ENCODE measurements around the gene ARHGDIA.
"Not testable (repeated sequence)": the region's sequence is repeated elsewhere in the genome, so short reads cannot be mapped to it uniquely, and the experiment has no call there.

Gene ARHGDIA

DNA sequence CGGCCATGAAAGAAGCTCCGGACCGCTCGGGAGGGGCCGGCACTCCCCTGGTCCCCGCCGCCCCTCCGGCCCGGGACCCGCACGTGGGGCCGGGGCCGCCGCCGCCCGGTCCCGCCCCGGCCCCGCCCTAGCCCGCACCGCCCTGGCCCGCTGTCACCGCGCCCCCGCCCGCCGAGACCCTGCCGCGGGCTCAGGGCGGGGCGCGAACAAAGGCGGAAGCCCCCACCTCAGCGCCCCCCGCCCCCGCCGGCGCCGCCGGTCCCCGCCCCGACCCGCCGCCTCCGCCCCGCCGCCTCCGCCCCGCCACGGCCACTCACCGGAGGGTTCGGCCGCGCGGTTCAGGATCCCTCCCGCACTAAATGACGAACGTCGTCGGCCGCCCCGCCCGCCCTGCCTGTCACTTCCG, at the start of gene ARHGDIA:
ARHGDIA (minus strand) TSS at position 357 of the 406 bp plus-strand sequence. CDS start 1,407 bp downstream, outside the sequence.
- DNase-seq = no peak

DNA sequence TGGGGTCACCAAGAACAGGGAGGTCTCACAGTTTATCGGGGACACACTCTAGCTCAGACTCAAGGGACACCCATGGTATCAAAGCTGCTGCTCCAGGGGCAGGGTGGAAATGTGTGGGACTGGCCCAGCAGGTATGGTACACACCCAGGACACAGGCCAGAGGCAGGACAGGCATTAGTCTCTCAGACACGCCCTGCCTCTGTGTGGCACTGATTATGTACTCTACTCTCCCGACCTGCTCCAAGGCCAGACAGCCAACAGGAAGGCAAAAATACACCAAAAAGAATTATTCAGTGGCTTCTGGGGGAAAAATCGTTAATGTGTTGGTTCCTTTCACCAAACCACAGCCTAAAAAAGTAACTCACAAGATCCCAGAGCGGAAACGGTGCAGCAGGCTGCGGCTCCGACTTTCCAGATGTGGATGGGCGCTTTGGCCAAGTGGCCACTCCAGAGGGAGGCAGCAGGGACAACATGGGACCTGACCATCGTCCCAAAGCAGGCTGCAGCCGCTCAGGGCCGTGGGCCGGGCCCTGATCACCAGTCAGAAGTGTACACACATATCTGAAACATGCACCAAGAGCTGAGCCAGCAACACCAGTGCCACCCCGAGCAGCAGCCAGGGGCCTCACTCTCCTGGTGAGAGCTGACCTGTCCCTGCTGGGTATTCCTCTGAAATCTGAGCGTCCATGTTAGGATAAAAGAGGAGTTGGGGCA, 47.9 kb upstream of the ARHGDIA start:
- DNase-seq = no peak

DNA sequence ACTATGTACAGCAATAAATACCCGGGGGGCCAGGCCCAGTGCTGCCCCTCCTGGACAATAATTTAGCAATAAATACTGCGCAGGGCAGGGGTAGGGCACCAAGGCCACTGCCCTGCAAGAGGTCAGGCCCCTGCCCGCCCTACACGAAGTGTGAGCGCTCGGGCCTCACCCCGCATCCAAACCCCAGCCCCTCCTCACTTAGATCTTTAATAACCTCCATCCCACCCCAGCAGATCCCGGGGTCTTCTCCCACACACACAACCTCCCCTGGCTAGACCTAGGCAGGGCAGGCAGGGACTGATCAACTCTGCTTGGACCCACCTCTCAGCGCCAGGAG, 47.2 kb upstream of the ARHGDIA start:
- not testable (repeated sequence) for DNase-seq

DNA sequence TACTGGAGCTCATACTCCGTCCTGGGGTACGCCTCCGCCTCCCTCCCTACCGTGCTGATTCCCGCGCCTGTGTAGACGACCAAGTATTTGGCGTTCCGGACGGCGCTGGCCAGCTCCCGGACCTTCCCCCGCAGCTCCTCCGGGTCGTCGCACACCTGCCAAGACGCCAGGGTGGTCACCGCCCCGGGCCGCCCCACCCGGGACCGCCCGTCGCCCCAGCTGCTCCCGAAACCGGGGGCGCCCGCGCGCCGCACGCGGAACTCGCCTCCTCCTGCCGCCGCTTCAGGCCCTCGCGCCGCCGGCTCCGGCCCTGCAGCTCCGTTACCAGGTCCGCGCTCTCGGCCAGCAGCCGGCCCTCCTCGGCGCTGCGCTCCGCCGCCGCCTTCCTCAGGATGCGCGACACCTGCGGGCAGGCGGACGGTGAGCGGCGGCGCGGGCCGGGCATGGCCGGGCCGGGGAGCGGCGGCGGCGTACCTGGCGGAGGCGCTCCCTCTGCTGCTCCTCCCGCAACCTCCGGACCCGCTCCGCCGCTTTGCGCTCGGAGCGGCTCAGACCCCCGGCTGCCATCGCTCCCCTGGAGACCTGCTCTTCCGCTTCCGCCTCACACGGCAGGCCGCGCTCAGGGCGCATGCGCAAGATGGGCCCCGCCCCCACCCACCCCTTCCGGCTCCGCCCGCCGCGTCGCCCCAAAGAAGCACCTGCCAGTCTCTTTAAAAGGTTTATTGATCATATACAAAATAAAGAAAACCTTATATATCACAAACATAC, 46.6 kb upstream of the ARHGDIA start, which contains the start of gene SIRT7:
SIRT7 (minus strand) TSS at position 612 of the 768 bp plus-strand sequence; CDS start at position 567, 45 bp downstream.
- DNase-seq = peak; percentile 62

DNA sequence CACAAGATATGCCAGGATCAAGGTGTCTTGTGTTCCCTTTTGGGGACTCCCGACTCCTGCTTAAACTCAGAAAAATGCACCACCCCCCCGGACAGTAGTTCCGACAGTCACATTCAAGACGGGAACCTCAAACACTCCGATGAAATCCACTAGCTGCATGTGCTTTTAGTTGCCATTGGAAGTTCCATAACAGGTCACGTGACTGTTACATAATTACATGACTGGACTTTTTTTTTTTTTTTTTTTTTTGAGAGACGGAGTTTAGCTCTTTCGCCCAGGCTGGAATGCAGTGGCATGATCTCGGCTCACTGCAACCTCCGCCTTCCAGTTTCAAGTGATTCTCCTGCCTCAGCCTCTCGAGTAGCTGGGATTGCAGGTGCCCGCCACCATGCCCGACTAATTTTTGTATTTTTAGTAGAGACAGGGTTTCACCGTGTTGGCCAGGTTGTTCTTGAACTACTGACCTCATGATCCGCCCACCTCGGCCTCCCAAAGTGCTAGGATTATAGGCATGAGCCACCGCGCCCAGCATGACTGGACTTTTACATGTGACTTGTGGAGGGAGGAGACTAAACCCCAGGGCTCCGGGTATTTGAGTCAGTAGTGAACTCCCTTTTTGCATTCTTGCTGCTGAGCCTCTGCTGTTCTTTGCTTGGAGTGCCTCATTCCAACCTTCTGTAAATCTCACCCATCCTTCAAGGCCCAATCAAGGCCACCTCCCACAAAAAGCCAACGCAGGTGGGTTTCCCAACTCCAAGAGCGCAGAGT, 45.3 kb upstream of the ARHGDIA start:
- no peak for DNase-seq

DNA sequence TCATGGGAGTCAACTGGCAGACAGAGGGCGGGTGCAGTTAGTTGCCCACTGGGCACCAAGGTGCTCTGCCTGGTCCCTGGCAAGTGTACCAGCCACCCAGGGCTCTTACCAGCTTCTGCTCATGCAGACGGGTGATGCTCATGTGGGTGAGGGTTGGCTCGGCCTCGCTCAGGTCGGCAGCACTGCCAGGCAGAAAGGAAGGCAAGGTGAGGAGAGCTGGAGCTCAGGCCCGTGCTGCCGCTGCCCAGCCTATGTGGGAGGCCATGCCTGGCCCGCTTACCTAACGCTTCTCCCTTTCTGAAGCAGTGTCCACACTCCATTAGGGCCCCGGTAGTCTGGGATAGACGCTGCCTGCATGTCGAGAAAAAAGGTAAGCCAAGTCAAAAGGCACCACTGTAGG, 44.2 kb upstream of the ARHGDIA start:
- DNase-seq = no peak

DNA sequence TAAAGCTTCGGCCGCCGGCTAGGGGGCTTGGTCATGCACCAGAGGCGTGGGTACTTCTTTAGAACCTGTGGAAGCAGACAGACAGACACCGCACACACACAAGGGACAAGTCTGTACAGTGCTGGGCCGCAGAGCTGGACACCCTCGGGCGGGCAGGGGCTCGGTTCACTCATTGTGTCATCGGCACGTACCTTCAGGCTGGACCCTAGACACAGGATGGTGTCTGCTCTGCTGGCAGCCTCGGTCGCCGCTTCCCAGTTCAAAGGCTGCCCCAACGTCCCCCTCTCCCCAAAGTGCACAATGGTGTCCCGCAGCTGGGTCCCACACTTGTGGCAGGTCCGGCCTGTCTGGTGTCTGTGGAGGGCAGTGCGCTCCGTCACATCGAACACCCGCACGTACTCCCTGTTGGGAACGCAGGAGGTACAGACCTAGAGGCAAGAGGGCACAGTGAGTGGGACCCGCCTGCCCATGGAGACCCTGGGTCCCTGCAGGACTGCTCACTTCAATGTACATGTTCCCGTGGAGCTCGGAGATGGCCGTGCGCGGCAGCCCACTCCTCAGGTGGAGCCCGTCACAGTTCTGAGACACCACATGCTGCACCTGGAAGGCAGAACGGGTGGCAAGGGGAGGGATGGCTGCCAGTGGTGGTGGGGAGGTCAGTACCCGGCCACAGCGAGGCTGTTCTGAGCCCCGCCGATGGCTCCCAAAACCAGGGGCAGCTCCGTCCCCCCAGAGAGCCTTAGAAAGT, 43.1 kb upstream of the ARHGDIA start:
- DNase-seq = no peak

DNA sequence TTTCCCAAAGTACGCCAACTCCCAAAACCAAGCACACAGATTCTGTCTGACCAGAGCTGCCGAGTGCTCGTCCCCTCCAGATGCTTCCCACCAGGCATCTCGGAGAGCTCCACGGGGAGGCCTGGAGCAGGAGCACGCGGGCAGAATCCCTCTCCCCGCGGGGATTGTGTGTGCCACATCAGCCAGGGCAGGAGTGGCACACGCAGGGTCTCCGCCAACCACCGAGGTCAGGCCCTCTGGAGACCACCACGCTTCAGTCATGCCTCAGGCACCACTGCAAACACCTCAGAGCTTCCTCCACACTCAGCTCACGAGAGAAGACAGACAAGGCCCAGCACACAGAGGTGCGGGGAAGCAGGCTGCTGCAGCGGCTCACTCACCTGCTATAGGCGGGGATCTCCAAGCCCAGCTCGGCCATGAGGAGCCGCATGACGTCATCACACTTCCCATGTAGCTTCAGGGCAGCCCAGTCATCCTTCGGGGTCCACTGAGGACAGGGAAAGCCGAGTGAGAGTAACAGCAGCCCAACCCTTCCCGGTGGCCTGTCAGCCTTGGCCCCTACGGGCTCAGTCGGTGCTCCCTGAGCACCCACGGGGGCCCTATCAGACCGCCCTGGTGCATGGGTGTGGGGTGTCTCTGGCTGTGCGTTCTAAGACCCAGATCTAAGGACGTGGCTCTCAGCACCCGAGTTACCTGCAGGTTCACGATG, 42.4 kb upstream of the ARHGDIA start:
- no peak for DNase-seq

DNA sequence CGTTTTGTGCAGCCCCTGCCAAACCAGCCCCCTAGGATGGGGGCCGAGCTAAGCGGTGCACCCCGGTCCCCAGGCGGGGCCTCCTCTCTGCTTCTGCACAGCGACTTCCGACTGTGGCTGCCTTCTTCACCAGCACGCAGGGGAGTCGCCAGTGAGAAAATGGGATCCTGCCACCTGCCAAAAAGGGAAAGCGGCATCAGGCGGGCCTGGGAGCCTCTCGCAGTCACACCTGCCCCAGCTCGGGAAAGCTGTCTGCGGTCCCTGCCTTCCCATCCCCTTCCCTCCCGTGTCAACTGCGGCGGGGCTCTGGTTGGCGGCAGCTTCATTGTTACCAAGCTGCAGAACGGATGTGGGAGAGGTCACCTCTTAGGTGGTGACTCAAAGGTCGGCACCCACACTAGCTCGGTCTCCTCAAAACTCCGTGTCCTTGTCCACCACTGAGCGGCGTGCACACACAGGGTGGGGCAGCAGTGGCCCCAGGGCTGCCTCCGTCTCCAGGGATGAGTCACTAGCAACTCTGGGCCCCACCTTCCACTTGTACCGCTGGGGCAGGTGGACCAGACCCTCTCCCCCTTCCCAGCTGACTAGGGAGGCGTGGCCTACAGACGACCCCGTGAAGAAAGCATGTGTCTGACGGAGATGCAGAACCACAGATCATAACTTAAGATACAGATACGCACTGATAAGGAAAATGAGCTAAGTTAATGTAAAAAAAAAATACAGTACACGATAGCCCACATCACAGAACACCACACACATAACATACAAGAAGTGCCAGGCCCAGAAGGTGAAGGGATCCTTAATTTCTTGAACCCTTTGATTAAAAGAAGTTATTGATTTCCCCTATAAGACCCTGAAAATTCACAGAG, 41.5 kb upstream of the ARHGDIA start:
- DNase-seq = no peak

DNA sequence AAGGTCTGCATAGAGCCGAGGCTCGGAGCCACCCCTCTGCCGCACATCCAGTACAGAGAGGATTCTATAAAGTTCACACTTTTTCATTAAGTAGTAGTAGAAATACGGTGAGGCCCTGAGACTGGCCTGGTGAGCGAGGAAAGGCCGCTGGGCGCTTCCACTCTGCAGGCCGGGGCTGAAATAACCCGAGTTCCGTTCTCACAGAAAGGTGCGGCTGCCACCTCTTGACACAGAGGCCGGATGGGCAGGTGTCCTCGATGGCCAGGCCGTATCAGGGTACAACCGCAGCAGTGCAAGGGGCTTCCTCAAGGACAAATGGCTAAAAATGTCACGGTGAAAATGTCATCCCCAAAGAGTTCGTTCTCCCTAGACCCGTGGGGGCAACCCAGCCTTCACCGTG, 40.8 kb upstream of the ARHGDIA start:
- no peak for DNase-seq

DNA sequence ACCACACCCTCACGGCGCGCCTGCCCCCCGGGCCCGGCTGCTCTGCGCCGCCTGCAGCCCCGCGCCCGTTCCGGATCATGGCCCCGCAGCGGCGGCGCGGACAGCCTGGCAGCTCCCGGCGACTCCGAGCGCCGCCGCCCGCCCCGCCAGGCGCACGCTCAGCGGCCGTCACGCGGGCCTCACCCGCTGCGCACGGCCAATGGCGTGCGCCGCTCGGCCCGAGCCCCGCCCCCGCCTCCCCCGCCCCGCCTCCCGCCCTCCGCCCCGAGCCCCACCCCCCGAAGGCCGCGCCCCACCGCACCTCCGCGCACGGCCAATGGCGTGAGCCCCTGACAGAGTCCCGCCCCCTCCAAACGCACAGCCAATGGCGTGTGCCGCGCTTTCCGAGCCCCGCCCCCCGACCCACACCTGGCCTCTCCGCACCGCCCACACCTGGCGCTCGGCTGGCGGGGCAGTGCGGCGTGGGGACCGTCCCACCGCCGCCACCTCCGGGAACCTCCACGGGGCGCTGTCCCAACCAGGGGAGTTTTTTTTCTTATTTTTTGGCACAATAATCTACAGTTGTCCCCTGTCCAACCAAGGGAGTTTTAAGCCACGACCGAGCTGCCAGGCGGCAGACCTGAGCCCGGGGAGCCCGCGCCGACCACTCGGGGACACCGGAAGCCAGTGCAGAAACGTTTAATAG, 40.3 kb upstream of the ARHGDIA start, which contains the start of gene PCYT2:
PCYT2 (minus strand) TSS at position 123 of the 685 bp plus-strand sequence; CDS start at position 79, 44 bp downstream.
- peak; percentile 74 for DNase-seq

DNA sequence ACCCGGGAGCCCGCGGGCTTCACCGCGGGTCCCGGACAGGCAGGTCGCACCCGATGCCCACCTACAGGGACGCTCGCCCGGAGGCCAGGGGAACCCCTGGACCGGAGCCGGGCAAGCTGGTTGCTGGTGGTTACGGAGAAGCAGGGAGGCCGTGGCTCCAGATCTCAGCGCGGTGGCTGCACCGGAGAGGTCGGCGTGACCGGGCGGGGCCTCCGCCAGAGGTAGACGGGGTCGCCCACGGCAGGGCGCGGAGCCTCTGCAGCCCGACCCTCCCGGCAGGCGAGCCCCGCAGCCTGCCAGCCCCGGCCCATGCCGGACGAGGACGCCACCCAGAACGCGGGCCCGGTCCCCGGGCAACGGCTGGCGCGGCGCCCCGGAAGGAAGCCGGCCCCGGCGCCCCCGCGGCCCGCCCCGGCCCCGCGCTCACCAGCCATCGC, 39.7 kb upstream of the ARHGDIA start:
- DNase-seq = no peak

DNA sequence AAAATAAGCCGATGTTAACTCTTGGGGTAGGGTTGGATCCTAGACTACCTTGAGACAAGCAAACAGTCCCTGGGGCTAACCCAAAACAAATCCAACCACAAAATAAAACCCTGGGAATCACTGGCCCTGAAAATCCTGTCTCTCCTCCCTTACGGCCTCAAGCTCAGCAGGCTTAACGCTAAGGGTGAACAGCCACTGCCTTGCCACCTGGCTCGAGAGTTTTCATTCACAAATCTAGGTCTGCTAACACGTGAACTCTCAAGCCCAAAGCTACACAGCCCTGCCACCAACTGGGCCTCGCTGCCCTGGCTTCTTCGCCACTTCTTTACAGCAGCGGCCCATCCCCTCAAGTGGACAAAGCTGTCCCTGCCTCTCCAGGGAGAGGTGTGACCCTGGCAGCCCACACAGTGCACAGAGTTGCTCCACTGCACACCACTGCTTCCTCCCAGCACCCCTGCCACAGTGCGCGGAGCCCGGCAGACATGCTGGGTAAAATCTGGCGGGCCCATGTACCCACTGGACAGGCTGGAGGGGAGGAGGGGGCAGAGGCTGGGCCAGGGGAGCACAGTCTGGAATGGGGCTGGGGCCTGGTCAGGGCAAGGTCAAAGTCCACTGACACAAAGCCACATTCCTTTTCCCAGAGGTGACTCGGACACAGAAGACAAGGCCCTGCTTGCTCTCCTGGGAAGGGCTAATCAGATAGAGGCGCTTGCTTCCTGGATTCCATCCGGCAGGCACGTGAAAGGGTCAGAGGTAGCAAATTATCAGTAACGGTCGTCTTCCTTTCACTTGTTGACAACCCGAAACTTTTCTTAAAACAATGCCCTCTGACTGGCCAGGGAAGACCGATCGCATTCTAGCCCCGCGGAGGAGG, 39.1 kb upstream of the ARHGDIA start:
- no peak for DNase-seq

DNA sequence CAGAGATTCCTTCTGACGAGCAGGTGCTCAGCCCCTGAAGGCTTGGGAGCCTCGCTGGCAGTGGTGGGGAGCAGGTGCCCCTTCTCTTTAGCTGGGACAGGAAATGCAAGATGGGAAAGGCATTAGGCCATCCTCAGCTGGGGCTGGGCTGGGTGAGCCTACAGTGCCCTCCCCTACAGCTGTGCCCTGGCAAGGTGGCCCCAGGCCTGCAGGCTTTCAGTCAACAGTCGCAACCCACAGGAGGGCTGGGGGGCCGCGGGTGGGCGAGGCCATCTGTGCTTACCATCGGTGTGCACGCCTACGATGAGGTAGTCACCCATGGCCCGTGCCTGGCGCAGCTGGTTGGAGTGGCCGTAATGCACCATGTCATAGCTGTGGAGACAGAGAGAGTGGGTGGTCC, 38.1 kb upstream of the ARHGDIA start:
- DNase-seq = no peak

DNA sequence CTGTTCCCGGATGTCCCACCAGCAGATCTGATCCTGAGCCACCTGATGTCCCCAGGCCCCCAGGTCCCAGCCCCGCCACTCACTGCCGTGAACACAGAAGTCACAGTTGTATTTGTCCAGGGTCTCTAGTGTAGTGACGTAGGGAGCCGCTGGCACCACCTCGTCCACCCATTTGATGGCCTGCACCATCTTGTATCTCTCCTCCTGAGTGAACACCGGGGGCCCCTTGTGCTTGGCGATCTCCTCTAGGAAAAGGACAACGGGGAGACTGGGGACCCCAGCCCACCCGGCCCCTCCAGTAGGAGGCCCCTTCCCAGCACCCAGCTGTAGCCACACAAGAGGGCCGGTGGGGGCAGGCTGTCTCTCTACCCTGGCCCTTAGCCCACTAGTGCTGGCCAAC, 37.7 kb upstream of the ARHGDIA start:
- no peak for DNase-seq

DNA sequence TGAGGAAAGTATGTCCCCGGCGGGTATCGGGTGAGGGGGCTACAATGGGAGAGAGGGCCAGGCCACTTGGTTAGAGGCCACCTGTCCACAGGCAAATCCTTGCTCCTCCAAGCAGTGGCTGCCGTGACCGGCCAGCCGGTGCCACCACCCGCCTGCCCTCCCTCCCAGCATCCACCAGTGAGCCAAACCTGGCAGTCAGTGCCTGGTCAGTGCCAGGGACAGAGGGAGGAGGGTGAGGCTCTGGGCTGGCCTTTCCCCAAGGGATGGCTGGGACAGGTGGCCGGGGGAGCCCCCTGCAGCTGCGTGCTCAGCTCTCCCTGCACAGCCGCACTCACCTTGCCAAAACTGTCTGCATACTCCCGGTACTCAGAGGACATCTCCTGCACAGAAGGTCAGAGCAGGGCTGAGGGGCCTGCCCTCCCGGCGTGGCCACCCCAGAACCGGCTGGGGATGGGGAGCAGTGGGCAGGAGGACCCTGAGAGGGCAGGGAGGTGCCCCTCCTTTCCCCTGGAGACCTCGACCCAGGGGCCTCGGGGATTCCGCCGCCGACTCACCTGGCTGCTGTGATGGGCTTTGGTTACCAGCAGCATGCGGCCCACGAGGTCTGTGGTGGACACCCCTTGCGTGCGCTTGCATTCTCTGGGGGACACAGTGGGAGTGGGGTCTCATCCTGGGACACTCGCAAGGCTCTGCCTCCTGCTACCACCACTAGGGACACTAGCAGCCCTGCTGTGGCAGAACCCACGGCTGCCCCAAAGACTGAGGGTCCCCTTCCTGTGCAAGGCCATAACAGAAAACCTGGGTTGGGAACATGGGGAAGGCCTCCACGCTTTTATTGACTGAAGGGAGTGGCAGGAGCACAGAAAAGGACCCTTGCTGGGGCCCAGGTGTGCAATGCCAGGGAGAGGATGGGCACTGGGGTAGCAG, 36.3 kb upstream of the ARHGDIA start:
- DNase-seq = no peak

DNA sequence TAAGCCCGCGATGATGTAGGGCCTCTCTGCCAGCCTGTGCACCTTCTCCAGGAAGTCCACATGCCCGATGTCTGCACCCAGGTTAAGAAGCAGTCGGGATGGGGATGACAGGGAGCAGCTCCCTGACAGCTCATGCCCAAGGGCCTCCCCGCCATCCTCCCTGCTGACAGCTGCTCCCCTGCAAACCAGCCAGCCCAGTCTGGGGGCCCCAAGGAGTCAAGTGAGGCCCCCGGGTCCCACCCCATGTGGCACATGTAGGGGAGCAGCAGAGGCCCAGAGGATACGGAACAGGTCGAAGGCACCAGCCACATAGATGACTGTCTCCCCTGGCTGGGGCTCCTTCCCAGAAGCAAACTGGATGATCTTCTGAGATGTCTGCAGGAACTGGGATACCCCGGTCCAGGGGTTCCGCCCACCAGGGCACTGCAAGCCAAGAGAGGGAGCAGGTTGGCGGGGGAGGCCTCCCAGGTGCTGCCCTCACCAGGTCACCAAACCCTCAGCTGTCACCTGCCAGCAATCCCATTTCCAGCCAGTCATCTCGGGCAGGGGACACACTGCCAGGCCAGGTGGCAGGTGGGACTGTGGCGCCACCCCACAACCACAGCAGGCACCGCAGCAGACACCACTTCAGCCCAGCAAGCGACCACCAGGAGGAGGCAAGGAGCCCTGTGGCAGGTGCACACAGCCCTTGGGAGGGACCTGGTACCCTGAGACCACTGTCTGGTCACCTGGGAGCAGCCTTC, 35.5 kb upstream of the ARHGDIA start:
- DNase-seq = no peak

Measured in NCI-H510A treated with DMSO at 0.1 percent for 48 hours (cell line).